Cortex of kidney (tissue), 1 donor: ENCODE results near the gene NPTX1.
"Not testable (repeated sequence)": the region's sequence is repeated elsewhere in the genome, so short reads cannot be mapped to it uniquely, and the experiment has no call there.

ENCODE experiments used
- DNase-seq: peaks from one replicate; lab custom pipeline; 2025; lab: John Stamatoyannopoulos, UW

NPTX1 gene

GRCh38 chr17:80475910-80476876, at the start of gene NPTX1:
NPTX1 (minus strand) TSS chr17:80476607; CDS start chr17:80476446, 161 bp downstream.
- DNase-seq = no peak

GRCh38 chr17:80523956-80524712, 47.7 kb upstream of the NPTX1 start:
- no peak for DNase-seq

- DNase-seq = no peak
Measured at GRCh38 chr17:80523054-80523744, 46.8 kb upstream of the NPTX1 start.

- DNase-seq = no peak
Measured at GRCh38 chr17:80520810-80521455, 44.5 kb upstream of the NPTX1 start.

GRCh38 chr17:80519091-80519781, 42.8 kb upstream of the NPTX1 start:
- no peak for DNase-seq

GRCh38 chr17:80518392-80518791, 42.0 kb upstream of the NPTX1 start:
- DNase-seq = no peak

- DNase-seq = no peak
Measured at GRCh38 chr17:80517641-80518040, 41.2 kb upstream of the NPTX1 start.

- DNase-seq = no peak
Measured at GRCh38 chr17:80516171-80516932, 39.9 kb upstream of the NPTX1 start.

GRCh38 chr17:80513892-80514291, 37.5 kb upstream of the NPTX1 start:
- no peak for DNase-seq

- no peak for DNase-seq
Measured at GRCh38 chr17:80513201-80513600, 36.8 kb upstream of the NPTX1 start.

- DNase-seq = no peak
Measured at GRCh38 chr17:80512233-80512632, 35.8 kb upstream of the NPTX1 start.

- no peak for DNase-seq
Measured at GRCh38 chr17:80511222-80512180, 35.1 kb upstream of the NPTX1 start.

- DNase-seq = no peak
Measured at GRCh38 chr17:80510772-80511171, 34.4 kb upstream of the NPTX1 start.

GRCh38 chr17:80510132-80510531, 33.7 kb upstream of the NPTX1 start:
- DNase-seq = no peak

GRCh38 chr17:80509311-80509710, 32.9 kb upstream of the NPTX1 start:
- DNase-seq = no peak

- DNase-seq = no peak
Measured at GRCh38 chr17:80507965-80508364, 31.6 kb upstream of the NPTX1 start.

- DNase-seq = not testable (repeated sequence)
Measured at GRCh38 chr17:80507177-80507576, 30.8 kb upstream of the NPTX1 start.

GRCh38 chr17:80504686-80505413, 28.4 kb upstream of the NPTX1 start:
- DNase-seq = no peak

GRCh38 chr17:80503921-80504320, 27.5 kb upstream of the NPTX1 start:
- DNase-seq = no peak
